CD4-positive, CD25-positive, alpha-beta regulatory T cell (primary cell): ENCODE results near the gene TREH. TPM values are rescaled to one million over a fixed set of nuclear protein-coding genes. Genes with fewer than 3 reads are reported as not detected.

Source experiments
- ATAC-seq, 2 donors: fragments of 150-1000 bp; cut with Tn5 transposase; one replicate each; pipeline ENCODE4 v1.10.0; 2021; ENCODE audit warnings: low read depth in 2 of 2, moderate number of reproducible peaks in 2 of 2, moderate library complexity in 1 of 2
- DNase-seq, 3 donors: peaks; one replicate each; pipeline versions ENCODE4 v3.0.0 to v3.0.0-alpha.2; 2012 to 2022; ENCODE audit warnings: mixed read lengths in 1 of 3
- H3K27ac ChIP-seq: one replicate; pipeline ENCODE4 v1.7.0; 2013; ENCODE audit warnings: mild to moderate bottlenecking, low read length; ENCODE audit not compliant: insufficient read depth, poor library complexity, severe bottlenecking
- H3K27me3 ChIP-seq: one replicate; pipeline ENCODE4 v1.7.0; 2013; ENCODE audit warnings: low read length; ENCODE audit not compliant: control insufficient read depth, insufficient read depth
- H3K36me3 ChIP-seq: one replicate; pipeline ENCODE4 v1.7.0; 2013; ENCODE audit warnings: mild to moderate bottlenecking, low read length, moderate library complexity; ENCODE audit not compliant: control insufficient read depth, insufficient read depth
- H3K4me1 ChIP-seq: 2 replicates; pipeline ENCODE4 v1.7.0; 2013; ENCODE audit warnings: mild to moderate bottlenecking, low read length; ENCODE audit not compliant: insufficient read depth, control insufficient read depth, poor library complexity, severe bottlenecking
- H3K4me3 ChIP-seq: one replicate; pipeline ENCODE4 v1.7.0; 2013; ENCODE audit warnings: low read depth, mild to moderate bottlenecking, low read length, moderate library complexity
- H3K9me3 ChIP-seq, 2 experiments: 1 replicate in 1 of 2; 2 replicates in 1 of 2; pipeline ENCODE4 v1.7.0; 2013; ENCODE audit warnings: low read length in 2 of 2, mild to moderate bottlenecking in 1 of 2, moderate library complexity in 1 of 2; ENCODE audit not compliant: control insufficient read depth in 2 of 2
- H3K27ac Mint-ChIP-seq, 3 donors: one replicate each; pipeline ENCODE4 v1.8.0; 2020 to 2022; ENCODE audit warnings: mild to moderate bottlenecking in 3 of 3, mixed read lengths in 3 of 3, moderate library complexity in 2 of 3
- H3K27me3 Mint-ChIP-seq: one replicate; pipeline ENCODE4 v1.8.0; 2022; ENCODE audit warnings: mild to moderate bottlenecking, mixed read lengths
- H3K36me3 Mint-ChIP-seq: one replicate; pipeline ENCODE4 v1.8.0; 2020; ENCODE audit warnings: mixed read lengths
- H3K4me1 Mint-ChIP-seq, 4 donors: one replicate each; pipeline ENCODE4 v1.8.0; 2020 to 2022; ENCODE audit warnings: mixed read lengths in 4 of 4, mild to moderate bottlenecking in 1 of 4
- H3K4me3 Mint-ChIP-seq, 4 donors: one replicate each; pipeline ENCODE4 v1.8.0; 2020 to 2022; ENCODE audit warnings: mild to moderate bottlenecking in 4 of 4, mixed read lengths in 4 of 4, moderate library complexity in 3 of 4
- H3K9me3 Mint-ChIP-seq, 7 donors: one replicate each; pipeline ENCODE4 v1.8.0; 2020 to 2022; ENCODE audit warnings: mixed read lengths in 7 of 7, mild to moderate bottlenecking in 3 of 7, moderate library complexity in 2 of 7
- polyA plus RNA-seq, 4 donors: library from polyadenylated mRNA; unstranded; fragments of 300-500 nt; fragmentation: Illumina TruSeq; gene quantifications; one replicate each; pipeline ENCODE4 v1.2.3, GENCODE V29; 2021
- total RNA-seq: library from RNA; stranded (reverse); gene quantifications from one replicate; pipeline ENCODE4 v1.2.3, GENCODE V29; 2022

The TREH gene
- total and polyA plus RNA-seq, 5 donors from 2014 or later, result not detected

DNA sequence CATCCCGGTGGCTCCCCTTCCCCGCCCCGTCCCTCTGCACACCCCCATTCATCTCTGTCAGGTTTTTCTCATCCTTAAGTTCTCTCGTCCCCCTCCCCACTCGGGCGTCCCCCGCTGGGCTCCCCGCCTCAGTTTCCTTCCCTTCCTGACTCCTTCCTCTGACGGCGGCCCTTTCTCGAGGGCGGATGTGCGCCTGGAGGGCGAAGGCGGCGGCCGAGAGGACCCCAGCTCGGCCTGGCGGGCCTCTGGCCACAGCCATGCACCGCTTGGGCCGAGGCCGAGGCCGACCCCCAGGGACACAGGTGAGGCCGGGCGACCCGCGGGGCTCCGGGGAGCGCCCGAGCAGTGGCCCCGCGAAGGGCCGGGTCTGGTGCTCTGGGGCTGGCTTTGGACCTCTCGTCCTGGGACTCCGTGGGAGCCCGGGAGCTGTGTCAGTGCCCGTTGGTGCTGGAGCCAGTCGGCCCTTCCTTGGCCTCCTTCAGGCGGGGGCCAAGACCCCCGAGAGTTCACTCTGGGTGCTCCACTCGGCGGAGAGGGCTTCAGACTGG lies 69.2 kb downstream of the TREH start:
- DNase-seq, result no peak
- Histone ChIP-seq H3K27me3 (peaks cover 2% of the 10 kb centered on the region), H3K9me3 (no peaks in the 10 kb centered on the region), H3K4me1 (peaks cover 40% of the 10 kb centered on the region), H3K27ac (peak overlapping the region; percentile 14), H3K4me3 (no peak overlapping the region), H3K36me3 (no peaks in the 10 kb centered on the region)
- peaks cover 0 to 29% (median 12%) of the 10 kb centered on the region in 4 donors for H3K4me1 Mint-ChIP-seq
- no peaks in the 10 kb centered on the region for H3K36me3 Mint-ChIP-seq
- peaks cover 0 to 1% (median 0%) of the 10 kb centered on the region in 7 donors for H3K9me3 Mint-ChIP-seq
- no peak for ATAC-seq
- H3K27me3 Mint-ChIP-seq, result peaks cover 32% of the 10 kb centered on the region
- peak overlapping the region; percentile 81 to 92 (median 85) for H3K4me3 Mint-ChIP-seq
- peak overlapping the region in 2 of 3 donors; percentile 81 to 95 for H3K27ac Mint-ChIP-seq

DNA sequence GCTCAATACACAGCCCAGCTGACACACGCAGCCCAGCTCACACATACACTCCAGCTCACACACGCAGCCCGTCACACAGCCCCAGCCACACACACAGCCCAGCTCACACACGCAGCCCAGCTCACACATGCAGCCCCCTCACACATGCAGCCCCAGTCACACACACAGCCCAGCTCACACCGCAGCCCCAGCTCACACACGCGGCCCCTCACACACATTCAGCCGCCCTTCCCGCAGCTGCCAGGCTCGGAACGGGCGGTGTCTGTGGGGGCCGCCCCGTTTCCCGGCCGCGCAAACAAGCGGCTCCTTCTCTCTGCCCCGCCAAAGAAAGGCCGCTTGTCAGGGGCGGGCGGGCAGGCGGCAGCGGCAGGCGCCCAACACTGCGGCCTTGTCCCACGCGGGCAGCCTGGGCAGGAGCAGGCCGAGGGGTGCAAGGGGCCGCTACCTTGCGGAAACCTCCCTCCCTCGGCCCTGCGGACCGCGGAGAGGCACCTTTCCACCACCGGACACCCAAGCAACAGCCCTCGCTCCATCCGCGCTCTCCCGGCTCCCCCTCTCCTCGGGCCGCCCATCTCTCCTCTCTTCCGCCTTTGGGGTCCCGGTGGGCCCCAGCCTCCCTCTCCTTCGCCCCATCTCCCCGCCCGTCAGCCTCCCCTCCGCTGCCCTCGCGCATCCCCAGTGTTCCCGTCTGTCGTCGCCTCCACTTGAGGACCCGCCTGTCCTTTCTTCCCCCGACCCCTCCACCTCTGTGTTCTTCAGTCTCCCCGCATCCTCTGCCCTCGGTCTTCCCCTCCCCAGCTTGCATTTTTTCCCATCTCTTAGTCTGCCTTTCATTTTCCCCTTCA lies 69.8 kb downstream of the TREH start:
- DNase-seq (peak; percentile 11 to 36 (median 35)), ATAC-seq (peak in 1 of 2 donors; percentile 4)
- Mint-ChIP-seq H3K4me3 (peak overlapping the region; percentile 85 to 92 (median 88)), H3K27ac (peak overlapping the region; percentile 95 to 97 (median 95)), H3K27me3 (peaks cover 32% of the 10 kb centered on the region), H3K4me1 (peaks cover 0 to 29% (median 12%) of the 10 kb centered on the region in 4 donors), H3K9me3 (peaks cover 0 to 1% (median 0%) of the 10 kb centered on the region in 7 donors), H3K36me3 (no peaks in the 10 kb centered on the region)
- Histone ChIP-seq H3K27ac (peak overlapping the region; percentile 77), H3K4me1 (peaks cover 40% of the 10 kb centered on the region), H3K4me3 (no peak overlapping the region), H3K36me3 (no peaks in the 10 kb centered on the region), H3K9me3 (no peaks in the 10 kb centered on the region), H3K27me3 (peaks cover 2% of the 10 kb centered on the region)

DNA sequence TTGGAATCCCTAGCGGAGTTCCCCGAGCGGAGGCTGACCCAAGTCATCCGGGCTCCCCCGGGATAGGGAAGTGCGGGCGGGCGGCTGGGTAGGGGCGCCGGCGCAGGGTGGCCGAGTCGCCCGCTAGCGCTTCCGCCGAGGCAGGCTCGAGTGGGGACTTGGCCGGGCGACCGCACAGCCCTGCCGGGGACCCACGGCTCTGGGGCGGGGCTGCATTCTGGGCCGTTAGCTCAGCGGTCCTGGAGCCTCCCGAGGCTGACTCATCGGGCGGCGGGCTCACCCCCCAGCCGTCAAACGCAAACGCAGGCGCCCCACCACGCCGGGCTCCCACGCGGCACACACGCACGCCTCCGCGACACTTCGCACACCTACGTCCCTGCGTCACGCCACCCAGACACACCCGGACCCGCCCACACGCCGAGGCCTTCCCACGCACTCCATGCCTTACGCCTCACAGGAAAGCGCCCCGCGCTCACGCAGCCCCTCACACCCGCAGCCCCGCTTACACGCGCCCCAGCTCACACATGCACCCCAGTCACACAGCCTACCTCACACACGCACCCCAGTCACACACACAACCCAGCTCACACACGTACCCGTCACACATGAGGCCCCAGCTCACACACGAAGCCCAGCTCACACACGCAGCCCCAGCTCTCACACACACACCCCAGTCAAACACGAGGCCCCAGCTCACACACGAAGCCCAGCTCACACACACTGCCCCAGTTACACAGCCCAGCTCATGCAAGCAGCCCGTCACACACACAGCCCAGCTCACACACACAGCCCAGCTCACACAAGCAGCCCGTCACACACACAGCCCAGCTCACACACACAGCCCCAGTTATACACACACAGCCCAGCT lies 70.9 kb downstream of the TREH start:
- peaks cover 2% of the 10 kb centered on the region for H3K27me3 ChIP-seq
- Mint-ChIP-seq H3K36me3 (no peaks in the 10 kb centered on the region), H3K4me1 (peaks cover 0 to 29% (median 12%) of the 10 kb centered on the region in 4 donors), H3K27ac (peak overlapping the region; percentile 95 to 97 (median 95)), H3K27me3 (peaks cover 27% of the 10 kb centered on the region), H3K4me3 (peak overlapping the region; percentile 85 to 92 (median 88)), H3K9me3 (peaks cover 0 to 1% (median 0%) of the 10 kb centered on the region in 7 donors)
- peak overlapping the region; percentile 77 for H3K27ac ChIP-seq
- H3K9me3 ChIP-seq, result no peaks in the 10 kb centered on the region
- H3K36me3 ChIP-seq, result no peaks in the 10 kb centered on the region
- DNase-seq, result peak; percentile 76 to 89 (median 86)
- no peak overlapping the region for H3K4me3 ChIP-seq
- peak; percentile 80 to 81 for ATAC-seq
- H3K4me1 ChIP-seq, result peaks cover 40% of the 10 kb centered on the region

DNA sequence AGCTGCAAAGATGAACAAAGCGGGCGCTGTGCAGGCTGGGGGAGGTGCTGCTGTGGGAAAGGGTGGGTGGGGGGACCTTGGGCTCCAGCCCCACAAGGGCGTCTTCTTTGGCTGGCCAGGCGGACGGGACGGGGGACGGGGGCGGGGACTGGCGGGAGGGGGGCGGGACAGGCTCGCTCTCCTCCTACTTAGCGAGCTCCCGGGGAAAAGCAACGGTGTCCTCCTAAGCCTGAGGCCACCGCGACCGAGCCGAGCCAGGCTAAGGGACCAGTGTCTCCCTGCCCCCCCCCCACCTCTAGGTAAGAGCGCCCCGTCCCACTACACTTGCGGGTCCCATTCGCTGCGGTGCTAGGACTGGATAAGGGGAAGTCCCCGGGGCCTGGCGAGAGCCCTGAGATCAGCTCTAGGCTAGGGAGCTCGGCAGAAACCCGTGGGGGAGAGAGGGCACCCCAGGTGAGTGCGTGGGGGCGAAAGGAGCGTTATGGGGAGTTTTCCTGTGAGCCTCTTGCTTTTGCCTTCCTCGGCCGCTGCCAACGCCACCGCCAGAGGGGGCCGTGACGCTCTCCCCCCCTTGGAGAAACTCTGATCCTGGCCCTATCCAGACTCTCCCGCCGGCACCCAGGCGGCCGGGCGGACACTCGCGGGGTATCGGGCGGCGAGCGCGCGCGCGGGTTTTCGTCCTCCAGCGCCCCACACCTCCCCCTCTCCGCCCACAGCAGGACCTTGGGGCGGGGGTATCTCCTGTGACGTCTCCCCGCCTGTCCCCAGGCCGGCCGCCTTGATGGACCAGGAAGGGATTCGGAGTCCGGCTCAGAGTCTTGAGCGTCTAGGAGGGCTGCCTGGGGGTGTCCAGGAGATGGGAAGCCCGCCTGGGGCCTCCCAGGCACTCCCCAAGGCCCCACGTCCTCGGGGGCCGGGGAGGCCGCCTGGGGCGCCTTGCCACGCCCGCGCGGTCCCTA lies 71.8 kb downstream of the TREH start, which contains the start of gene PHLDB1:
Gene PHLDB1, plus strand, starts transcription at position 215 of the 959 bp plus-strand sequence. CDS start 6,222 bp downstream, outside the sequence.
- Mint-ChIP-seq H3K4me3 (peak within 1 kb of the TSS; percentile 85 to 92 (median 88)), H3K27me3 (peaks cover 24% of the 10 kb centered on the region), H3K4me1 (peaks cover 0 to 29% (median 12%) of the 10 kb centered on the region in 4 donors), H3K9me3 (peaks cover 0 to 1% (median 0%) of the 10 kb centered on the region in 7 donors), H3K36me3 (peaks cover 4% of the 10 kb centered on the region), H3K27ac (peak within 1 kb of the TSS; percentile 52 to 95 (median 95))
- DNase-seq (peak; percentile 34 to 58 (median 38)), ATAC-seq (peak in 1 of 2 donors; percentile 0)
- Histone ChIP-seq H3K9me3 (no peaks in the 10 kb centered on the region), H3K4me1 (peaks cover 40% of the 10 kb centered on the region), H3K27me3 (no peaks in the 10 kb centered on the region), H3K27ac (peak within 1 kb of the TSS; percentile 77), H3K36me3 (peaks cover 3% of the 10 kb centered on the region), H3K4me3 (no peak within 1 kb of the TSS)

Other genes starting within 250 kb of the TREH start
- gene KMT2A, start 243.2 kb downstream of the TREH start, total RNA-seq, result 179 TPM
- gene KMT2A, start 243.2 kb downstream of the TREH start, polyA plus RNA-seq, result 10 to 100 TPM; 12.1 to 19.5 (median 18.2) TPM
- gene TTC36, start 152.2 kb downstream of the TREH start, total RNA-seq, result not detected
- gene TTC36, start 152.2 kb downstream of the TREH start, polyA plus RNA-seq, result under 1 TPM; 0.22 to 0.87 (median 0.50) TPM
- gene TMEM25, start 148.5 kb downstream of the TREH start, total RNA-seq, result 10.7 TPM
- gene TMEM25, start 148.5 kb downstream of the TREH start, polyA plus RNA-seq, result 10 to 100 TPM in 3 of 4 donors, 1 to 10 TPM in 1; 10.0 to 17.3 (median 14.2) TPM
- gene IFT46, start 113.7 kb downstream of the TREH start, total RNA-seq, result 3.7 TPM
- gene IFT46, start 113.7 kb downstream of the TREH start, polyA plus RNA-seq, result 1 to 10 TPM; 4.0 to 8.5 (median 6.6) TPM
- 76.6 TPM for gene ARCN1, start 107.2 kb downstream of the TREH start, total RNA-seq
- 100 to 1,000 TPM; 131 to 169 (median 153) TPM for gene ARCN1, start 107.2 kb downstream of the TREH start, polyA plus RNA-seq
- 1.2 TPM for gene PHLDB1, start 72.0 kb downstream of the TREH start, total RNA-seq
- gene PHLDB1, start 72.0 kb downstream of the TREH start, polyA plus RNA-seq, result under 1 TPM in 3 of 4 donors, not detected in 1; 0.16 to 0.70 (median 0.41) TPM
- gene DDX6, start 111.5 kb upstream of the TREH start, total RNA-seq, result 293 TPM
- 100 to 1,000 TPM in 1 of 4 donors, 10 to 100 TPM in 3; 79.0 to 103 (median 94.6) TPM for gene DDX6, start 111.5 kb upstream of the TREH start, polyA plus RNA-seq
- gene CXCR5, start 204.2 kb upstream of the TREH start, total RNA-seq, result 4.8 TPM
- 10 to 100 TPM in 1 of 4 donors, 1 to 10 TPM in 3; 3.3 to 10.7 (median 6.0) TPM for gene CXCR5, start 204.2 kb upstream of the TREH start, polyA plus RNA-seq
- 229 TPM for gene BCL9L, start 246.3 kb upstream of the TREH start, total RNA-seq
- gene BCL9L, start 246.3 kb upstream of the TREH start, polyA plus RNA-seq, result 1 to 10 TPM; 2.1 to 4.1 (median 3.1) TPM